H9 (cell line): ENCODE results near the gene NARF. TPM values are rescaled to one million over a fixed set of nuclear protein-coding genes. Genes with fewer than 3 reads are reported as not detected.

Experiments used
- DNase-seq: peaks from one replicate; pipeline ENCODE4 v3.0.0-alpha.2; 2017
- H2AFZ ChIP-seq: one replicate; pipeline ENCODE4 v1.6.1; 2013; ENCODE audit warnings: mild to moderate bottlenecking, low read length, control low read depth, moderate library complexity
- H2AK5ac ChIP-seq: 2 replicates; pipeline ENCODE4 v1.6.1; 2013; ENCODE audit warnings: low read length, control low read depth, mixed read lengths; ENCODE audit not compliant: insufficient read length
- H2BK120ac ChIP-seq: one replicate; pipeline ENCODE4 v1.6.1; 2013; ENCODE audit warnings: low read depth, mild to moderate bottlenecking, low read length, control low read depth, inconsistent platforms; ENCODE audit not compliant: poor library complexity, severe bottlenecking
- H2BK12ac ChIP-seq: 2 replicates; pipeline ENCODE4 v1.6.1; 2013; ENCODE audit warnings: low read length, control low read depth, mixed read lengths, low read depth; ENCODE audit not compliant: insufficient read length
- H2BK15ac ChIP-seq: 2 replicates; pipeline ENCODE4 v1.6.1; 2013; ENCODE audit warnings: low read depth, low read length, control low read depth
- H2BK20ac ChIP-seq: one replicate; pipeline ENCODE4 v1.6.1; 2013; ENCODE audit warnings: low read depth, mild to moderate bottlenecking, low read length, control low read depth, inconsistent platforms; ENCODE audit not compliant: poor library complexity, severe bottlenecking
- H2BK5ac ChIP-seq: 2 replicates; pipeline ENCODE4 v1.6.1; 2013; ENCODE audit warnings: low read length, control low read depth, mixed read lengths; ENCODE audit not compliant: insufficient read length
- H3K14ac ChIP-seq: 2 replicates; pipeline ENCODE4 v1.6.1; 2013; ENCODE audit warnings: low read length, control low read depth; ENCODE audit not compliant: insufficient read depth
- H3K18ac ChIP-seq: 2 replicates; pipeline ENCODE4 v1.6.1; 2013; ENCODE audit warnings: low read depth, mild to moderate bottlenecking, mixed read lengths, low read length, control low read depth; ENCODE audit not compliant: insufficient read length
- H3K23ac ChIP-seq: 2 replicates; pipeline ENCODE4 v1.6.1; 2013; ENCODE audit warnings: low read length, control low read depth, mixed read lengths, low read depth; ENCODE audit not compliant: insufficient read length
- H3K23me2 ChIP-seq: 2 replicates; pipeline ENCODE4 v1.6.1; 2013; ENCODE audit warnings: low read depth, mild to moderate bottlenecking, mixed read lengths, low read length, control low read depth; ENCODE audit not compliant: insufficient read length, poor library complexity, severe bottlenecking
- H3K27ac ChIP-seq: 2 replicates; pipeline ENCODE4 v1.5.1; 2013; ENCODE audit warnings: low read length, control low read depth, mixed read lengths, low read depth; ENCODE audit not compliant: insufficient read length
- H3K27me3 ChIP-seq: 2 replicates; pipeline ENCODE4 v1.6.1; 2013; ENCODE audit warnings: low read length, control low read depth, inconsistent platforms; ENCODE audit not compliant: insufficient read depth
- H3K4ac ChIP-seq: 2 replicates; pipeline ENCODE4 v1.6.1; 2013; ENCODE audit warnings: low read depth, mild to moderate bottlenecking, control low read depth, inconsistent platforms, low read length, moderate library complexity
- H3K4me1 ChIP-seq: 2 replicates; pipeline ENCODE4 v1.6.1; 2013; ENCODE audit warnings: low read length, control low read depth, inconsistent platforms; ENCODE audit not compliant: insufficient read depth
- H3K4me2 ChIP-seq: 2 replicates; pipeline ENCODE4 v1.6.1; 2013; ENCODE audit warnings: low read length, control low read depth, mixed read lengths; ENCODE audit not compliant: insufficient read length, insufficient read depth
- H3K56ac ChIP-seq: 2 replicates; pipeline ENCODE4 v1.6.1; 2013; ENCODE audit warnings: low read depth, mild to moderate bottlenecking, mixed read lengths, low read length, control low read depth; ENCODE audit not compliant: insufficient read length
- H3K79me1 ChIP-seq: 2 replicates; pipeline ENCODE4 v1.6.1; 2013; ENCODE audit warnings: low read depth, mild to moderate bottlenecking, moderate library complexity, low read length, control low read depth, inconsistent platforms; ENCODE audit not compliant: insufficient read depth, poor library complexity, severe bottlenecking
- H3K79me2 ChIP-seq: 2 replicates; pipeline ENCODE4 v1.6.1; 2013; ENCODE audit warnings: low read length, control low read depth, inconsistent platforms; ENCODE audit not compliant: insufficient read depth
- H3K9ac ChIP-seq: 2 replicates; pipeline ENCODE4 v1.6.1; 2013; ENCODE audit warnings: low read length, control low read depth, mixed read lengths; ENCODE audit not compliant: insufficient read length; ENCODE audit errors: extremely low read depth
- H3K9me3 ChIP-seq: one replicate; pipeline ENCODE4 v1.6.1; 2013; ENCODE audit warnings: low read depth, low read length, inconsistent platforms; ENCODE audit not compliant: control insufficient read depth
- H3T11ph ChIP-seq: one replicate; pipeline ENCODE4 v1.6.1; 2013; ENCODE audit warnings: mild to moderate bottlenecking, low read length, control low read depth, inconsistent platforms
- H4K20me1 ChIP-seq: one replicate; pipeline ENCODE4 v1.6.1; 2013; ENCODE audit not compliant: control insufficient read depth, insufficient read length, insufficient read depth
- H4K5ac ChIP-seq: 2 replicates; pipeline ENCODE4 v1.6.1; 2013; ENCODE audit warnings: low read depth, mild to moderate bottlenecking, mixed read lengths, low read length, control low read depth; ENCODE audit not compliant: insufficient read length
- H4K8ac ChIP-seq: replicated peaks from 2 replicates; pipeline ENCODE4 v1.6.1; 2013; ENCODE audit warnings: low read length, control low read depth, mixed read lengths, low read depth; ENCODE audit not compliant: insufficient read length
- H4K91ac ChIP-seq: 2 replicates; pipeline ENCODE4 v1.6.1; 2013; ENCODE audit warnings: low read depth, mild to moderate bottlenecking, moderate library complexity, mixed read lengths, low read length, control low read depth; ENCODE audit not compliant: insufficient read length
- H3K27ac Mint-ChIP-seq, 3 experiments: 2 replicates in 2 of 3; 3 replicates in 1 of 3; pipeline ENCODE4 v1.8.0; 2020 to 2021; ENCODE audit warnings: mixed read lengths in 3 of 3, mild to moderate bottlenecking in 1 of 3, moderate library complexity in 1 of 3
- H3K27me3 Mint-ChIP-seq: 2 replicates; pipeline ENCODE4 v1.8.0; 2021; ENCODE audit warnings: low read depth, mild to moderate bottlenecking, moderate library complexity, mixed read lengths
- H3K36me3 Mint-ChIP-seq, 3 experiments: 2 replicates in 2 of 3; 3 replicates in 1 of 3; pipeline ENCODE4 v1.8.0; 2020 to 2021; ENCODE audit warnings: low read depth in 3 of 3, mixed read lengths in 3 of 3; ENCODE audit not compliant: insufficient read depth in 1 of 3
- H3K4me1 Mint-ChIP-seq, 2 experiments: 2 replicates each; pipeline ENCODE4 v1.8.0; 2020; ENCODE audit warnings: mixed read lengths in 2 of 2
- H3K4me3 Mint-ChIP-seq, 2 experiments: 2 replicates in 1 of 2; 3 replicates in 1 of 2; pipeline ENCODE4 v1.8.0; 2020 to 2021; ENCODE audit warnings: mild to moderate bottlenecking in 2 of 2, mixed read lengths in 2 of 2, moderate library complexity in 1 of 2
- H3K9me3 Mint-ChIP-seq, 2 experiments: 2 replicates in 1 of 2; 3 replicates in 1 of 2; pipeline ENCODE4 v1.8.0; 2020; ENCODE audit warnings: mild to moderate bottlenecking in 2 of 2, mixed read lengths in 2 of 2, moderate library complexity in 1 of 2
- WGBS: extraction: QIAGEN DNeasy Blood & Tissue Kit; methylation state at CpG from one replicate; pipeline ENCODE4 v1.1.7; 2013; ENCODE audit warnings: missing lambda C conversion rate, low lambda C conversion rate, mixed read lengths; ENCODE audit not compliant: insufficient read length; ENCODE audit errors: extremely low coverage; 5-methylcytosine and 5-hydroxymethylcytosine counted together
- total RNA-seq: library from RNA; stranded (reverse); gene quantifications from 2 replicates; pipeline ENCODE4 v1.2.1, GENCODE V29; 2021
- TF ChIP-seq, protein P1 (sequence below): fragments of 200-600 bp; sonication (generic); conservative IDR thresholded peaks from 3 replicates; pipeline ENCODE4 v1.8.0; 2021; ENCODE audit warnings: antibody characterized with exemption, mild to moderate bottlenecking

Gene NARF
- total RNA-seq, 1 experiment from 2014 or later, result 124 TPM

DNA sequence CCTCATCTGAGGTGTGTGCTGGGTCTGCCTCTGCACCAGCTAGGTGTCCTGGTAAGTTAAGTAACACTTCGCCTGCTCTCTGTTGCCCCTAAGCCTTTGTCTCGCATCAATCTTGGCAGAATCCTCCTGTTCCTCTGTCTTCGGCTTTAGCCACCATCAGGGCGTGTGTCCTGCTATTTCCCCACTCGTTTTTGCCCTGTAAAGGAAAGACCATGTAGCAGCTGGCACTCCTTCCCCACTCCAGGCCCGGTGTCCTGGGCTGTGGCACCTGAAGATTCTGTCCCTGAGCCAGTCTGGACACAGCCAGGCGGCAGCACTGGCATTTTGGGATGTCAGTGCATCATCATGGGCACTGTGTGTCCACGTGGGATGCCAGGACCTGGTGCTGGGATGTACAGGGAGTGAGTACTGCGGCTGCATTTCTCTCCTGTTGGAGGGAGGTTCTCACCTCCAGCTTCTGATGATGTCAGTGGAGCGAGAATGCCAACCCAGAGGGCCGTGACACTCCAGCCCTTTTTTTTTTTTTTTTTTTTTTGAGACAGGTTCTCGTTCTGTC lies 34.8 kb downstream of the NARF start:
- Mint-ChIP-seq H3K27ac (no peak overlapping the region), H3K4me1 (peaks cover 10 to 23% of the 10 kb centered on the region in 2 experiments), H3K36me3 (peaks cover 4 to 11% (median 8%) of the 10 kb centered on the region in 3 experiments; a peak in 6 of 7 replicates), H3K4me3 (no peak overlapping the region), H3K27me3 (peaks cover 22% of the 10 kb centered on the region), H3K9me3 (peaks cover 0 to 2% of the 10 kb centered on the region in 2 experiments; a peak in 1 of 5 replicates)
- Histone ChIP-seq H2BK120ac (no peak overlapping the region), H2BK15ac (no peak overlapping the region), H3K14ac (no peak overlapping the region), H2BK5ac (no peak overlapping the region), H4K91ac (no peak overlapping the region), H3K79me1 (no peaks in the 10 kb centered on the region), H3K23me2 (peaks cover 4% of the 10 kb centered on the region), H2BK20ac (no peak overlapping the region), H2BK12ac (no peak overlapping the region), H4K5ac (no peak overlapping the region), H3K27ac (no peak overlapping the region), H3K27me3 (peaks cover 4% of the 10 kb centered on the region; the same call in 1 of the 2 replicates), H3K9me3 (no peaks in the 10 kb centered on the region), H4K20me1 (no peaks in the 10 kb centered on the region), H2AK5ac (no peak overlapping the region), H3T11ph (no peak overlapping the region), H3K4me2 (no peak overlapping the region), H3K4ac (no peak overlapping the region), H3K9ac (no peak overlapping the region), H4K8ac (no peak overlapping the region), H3K4me1 (no peaks in the 10 kb centered on the region), H2AFZ (no peak overlapping the region), H3K79me2 (no peaks in the 10 kb centered on the region), H3K18ac (no peak overlapping the region), H3K23ac (no peak overlapping the region), H3K56ac (no peak overlapping the region)
- DNase-seq, result no peak
- WGBS, result no CpG with 5 or more reads among the region's 12 CpGs
- TF ChIP-seq, protein P1, sequence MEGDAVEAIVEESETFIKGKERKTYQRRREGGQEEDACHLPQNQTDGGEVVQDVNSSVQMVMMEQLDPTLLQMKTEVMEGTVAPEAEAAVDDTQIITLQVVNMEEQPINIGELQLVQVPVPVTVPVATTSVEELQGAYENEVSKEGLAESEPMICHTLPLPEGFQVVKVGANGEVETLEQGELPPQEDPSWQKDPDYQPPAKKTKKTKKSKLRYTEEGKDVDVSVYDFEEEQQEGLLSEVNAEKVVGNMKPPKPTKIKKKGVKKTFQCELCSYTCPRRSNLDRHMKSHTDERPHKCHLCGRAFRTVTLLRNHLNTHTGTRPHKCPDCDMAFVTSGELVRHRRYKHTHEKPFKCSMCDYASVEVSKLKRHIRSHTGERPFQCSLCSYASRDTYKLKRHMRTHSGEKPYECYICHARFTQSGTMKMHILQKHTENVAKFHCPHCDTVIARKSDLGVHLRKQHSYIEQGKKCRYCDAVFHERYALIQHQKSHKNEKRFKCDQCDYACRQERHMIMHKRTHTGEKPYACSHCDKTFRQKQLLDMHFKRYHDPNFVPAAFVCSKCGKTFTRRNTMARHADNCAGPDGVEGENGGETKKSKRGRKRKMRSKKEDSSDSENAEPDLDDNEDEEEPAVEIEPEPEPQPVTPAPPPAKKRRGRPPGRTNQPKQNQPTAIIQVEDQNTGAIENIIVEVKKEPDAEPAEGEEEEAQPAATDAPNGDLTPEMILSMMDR, result no peak
